ENCODE measurements around the gene SERPINE1.

- TF ChIP-seq, protein P1, sequence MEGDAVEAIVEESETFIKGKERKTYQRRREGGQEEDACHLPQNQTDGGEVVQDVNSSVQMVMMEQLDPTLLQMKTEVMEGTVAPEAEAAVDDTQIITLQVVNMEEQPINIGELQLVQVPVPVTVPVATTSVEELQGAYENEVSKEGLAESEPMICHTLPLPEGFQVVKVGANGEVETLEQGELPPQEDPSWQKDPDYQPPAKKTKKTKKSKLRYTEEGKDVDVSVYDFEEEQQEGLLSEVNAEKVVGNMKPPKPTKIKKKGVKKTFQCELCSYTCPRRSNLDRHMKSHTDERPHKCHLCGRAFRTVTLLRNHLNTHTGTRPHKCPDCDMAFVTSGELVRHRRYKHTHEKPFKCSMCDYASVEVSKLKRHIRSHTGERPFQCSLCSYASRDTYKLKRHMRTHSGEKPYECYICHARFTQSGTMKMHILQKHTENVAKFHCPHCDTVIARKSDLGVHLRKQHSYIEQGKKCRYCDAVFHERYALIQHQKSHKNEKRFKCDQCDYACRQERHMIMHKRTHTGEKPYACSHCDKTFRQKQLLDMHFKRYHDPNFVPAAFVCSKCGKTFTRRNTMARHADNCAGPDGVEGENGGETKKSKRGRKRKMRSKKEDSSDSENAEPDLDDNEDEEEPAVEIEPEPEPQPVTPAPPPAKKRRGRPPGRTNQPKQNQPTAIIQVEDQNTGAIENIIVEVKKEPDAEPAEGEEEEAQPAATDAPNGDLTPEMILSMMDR (IDR thresholded peaks at IDR 0.05) = no peak
- TF ChIP-seq POLR2A (IDR thresholded peaks at IDR 0.05) = no peak
These were observed 42.4 kb downstream of the SERPINE1 start for GRCh38 chr7:101169110-101169837.

Data from lower leg skin (tissue), 3 donors.